ENCODE data around the gene POLRMT. TPM values are rescaled to one million over a fixed set of nuclear protein-coding genes. Genes with fewer than 3 reads are reported as not detected.

Gene POLRMT
- total RNA-seq, 1 experiment from 2014 or later, result 51.4 TPM

DNA sequence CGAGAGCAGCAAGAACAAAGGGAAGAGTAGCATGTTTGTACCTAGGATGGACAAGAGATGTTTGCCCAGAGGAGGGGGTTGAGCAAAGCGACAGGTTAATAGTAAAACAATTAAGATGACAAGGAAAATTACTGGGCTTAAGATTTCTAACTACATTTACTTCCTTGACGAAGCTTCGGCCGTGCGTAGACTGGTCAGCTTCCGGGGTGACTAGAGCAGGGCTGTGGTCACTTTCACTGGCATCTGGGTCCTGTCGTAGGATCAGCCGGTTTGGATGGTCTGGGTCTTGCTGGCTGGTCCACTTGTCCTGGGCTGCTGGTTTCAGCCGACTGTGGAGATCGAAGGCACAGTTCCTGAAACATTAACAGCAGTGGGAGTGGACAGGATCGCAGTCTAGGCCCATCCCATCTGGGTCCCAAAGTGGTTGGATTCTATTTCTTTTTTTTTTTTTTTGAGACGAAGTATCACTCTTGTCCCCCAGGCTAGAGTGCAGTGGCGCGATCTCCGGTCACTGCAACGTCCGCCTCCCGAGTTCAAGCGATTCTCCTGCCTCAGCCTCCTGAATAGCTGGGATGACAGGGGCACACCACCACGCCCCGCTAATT lies 65.9 kb downstream of the POLRMT start:
- no TSS peak for BruUV-seq (replicated peaks)
- Mint-ChIP-seq H3K4me1 (ENCODE audit: low read depth, unreplicated experiment) (peaks cover 7% of the 10 kb centered on the region), H3K36me3 (ENCODE audit: insufficient read depth, unreplicated experiment) (peaks cover 21% of the 10 kb centered on the region), H3K27ac (ENCODE audit: unreplicated experiment) (no peak overlapping the region), H3K27me3 (ENCODE audit: unreplicated experiment) (no peaks in the 10 kb centered on the region), H3K9me3 (ENCODE audit: low read depth, unreplicated experiment) (no peaks in the 10 kb centered on the region), H3K4me3 (ENCODE audit: low read depth, unreplicated experiment) (no peak overlapping the region)
- DNase-seq, result no peak
- TF ChIP-seq, protein P1, sequence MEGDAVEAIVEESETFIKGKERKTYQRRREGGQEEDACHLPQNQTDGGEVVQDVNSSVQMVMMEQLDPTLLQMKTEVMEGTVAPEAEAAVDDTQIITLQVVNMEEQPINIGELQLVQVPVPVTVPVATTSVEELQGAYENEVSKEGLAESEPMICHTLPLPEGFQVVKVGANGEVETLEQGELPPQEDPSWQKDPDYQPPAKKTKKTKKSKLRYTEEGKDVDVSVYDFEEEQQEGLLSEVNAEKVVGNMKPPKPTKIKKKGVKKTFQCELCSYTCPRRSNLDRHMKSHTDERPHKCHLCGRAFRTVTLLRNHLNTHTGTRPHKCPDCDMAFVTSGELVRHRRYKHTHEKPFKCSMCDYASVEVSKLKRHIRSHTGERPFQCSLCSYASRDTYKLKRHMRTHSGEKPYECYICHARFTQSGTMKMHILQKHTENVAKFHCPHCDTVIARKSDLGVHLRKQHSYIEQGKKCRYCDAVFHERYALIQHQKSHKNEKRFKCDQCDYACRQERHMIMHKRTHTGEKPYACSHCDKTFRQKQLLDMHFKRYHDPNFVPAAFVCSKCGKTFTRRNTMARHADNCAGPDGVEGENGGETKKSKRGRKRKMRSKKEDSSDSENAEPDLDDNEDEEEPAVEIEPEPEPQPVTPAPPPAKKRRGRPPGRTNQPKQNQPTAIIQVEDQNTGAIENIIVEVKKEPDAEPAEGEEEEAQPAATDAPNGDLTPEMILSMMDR (IDR thresholded peaks at IDR 0.05; ENCODE audit: unreplicated experiment), result no peak
- intact Hi-C loops (cut with micrococcal nuclease; ENCODE audit: unreplicated experiment), result no loop called here
- CTCF ChIA-PET, result no interaction called here

Other genes with a start within 250 kb of the POLRMT start
- gene C2CD4C, start 224.4 kb downstream of the POLRMT start, total RNA-seq (2022), result 0.12 and 0.15 TPM in 2 replicates
- gene SHC2, start 172.5 kb downstream of the POLRMT start, total RNA-seq (2022), result 8.3 and 8.4 TPM in 2 replicates
- 0.34 and 0.47 TPM in 2 replicates for gene MADCAM1, start 137.1 kb downstream of the POLRMT start, total RNA-seq (2022)
- 8.6 and 9.0 TPM in 2 replicates for gene TPGS1, start 126.0 kb downstream of the POLRMT start, total RNA-seq (2022)
- gene CDC34, start 101.8 kb downstream of the POLRMT start, total RNA-seq (2022), result 46.1 and 50.6 TPM in 2 replicates
- 0.42 TPM in 1 of 2 replicates, not detected in the other for gene GZMM, start 89.5 kb downstream of the POLRMT start, total RNA-seq (2022)
- 354 and 394 TPM in 2 replicates for gene BSG, start 60.9 kb downstream of the POLRMT start, total RNA-seq (2022)
- gene HCN2, start 43.7 kb downstream of the POLRMT start, total RNA-seq (2022), result 0.09 and 0.32 TPM in 2 replicates
- 0.24 and 0.39 TPM in 2 replicates for gene FGF22, start 6.3 kb upstream of the POLRMT start, total RNA-seq (2022)
- gene RNF126, start 29.7 kb upstream of the POLRMT start, total RNA-seq (2022), result 44.8 and 46.4 TPM in 2 replicates
- 6.9 and 7.1 TPM in 2 replicates for gene FSTL3, start 42.9 kb upstream of the POLRMT start, total RNA-seq (2022)
- gene PRSS57, start 61.9 kb upstream of the POLRMT start, total RNA-seq (2022), result not detected in 2 replicates
- gene PALM, start 75.4 kb upstream of the POLRMT start, total RNA-seq (2022), result 0.56 and 0.83 TPM in 2 replicates
- gene MISP, start 117.6 kb upstream of the POLRMT start, total RNA-seq (2022), result 73.9 and 90.5 TPM in 2 replicates
- gene PTBP1, start 163.9 kb upstream of the POLRMT start, total RNA-seq (2022), result 380 and 409 TPM in 2 replicates
- gene PLPPR3, start 188.4 kb upstream of the POLRMT start, total RNA-seq (2022), result 0.27 TPM in 1 of 2 replicates, not detected in the other
- not detected in 2 replicates for gene AZU1, start 194.3 kb upstream of the POLRMT start, total RNA-seq (2022)
- gene PRTN3, start 207.5 kb upstream of the POLRMT start, total RNA-seq (2022), result not detected in 2 replicates
- gene ELANE, start 218.8 kb upstream of the POLRMT start, total RNA-seq (2022), result not detected in 2 replicates
- gene CFD, start 226.1 kb upstream of the POLRMT start, total RNA-seq (2022), result 2.3 and 3.9 TPM in 2 replicates

All from Calu3 (cell line).